RWPE2 (cell line): ENCODE results near the gene CDH2.

Experiments used
- ATAC-seq: fragments of 200-7000 bp; cut with Tn5 transposase; 3 replicates; pipeline ENCODE4 v1.9.1; 2021; ENCODE audit warnings: low read depth
- DNase-seq: peaks from one replicate; pipeline ENCODE4 v3.0.0-alpha.2; 2020; ENCODE audit warnings: low spot score
- H3K27ac ChIP-seq: fragments of 450-650 bp; 2 replicates; pipeline ENCODE4 v1.5.1; 2017; ENCODE audit warnings: mild to moderate bottlenecking; ENCODE audit not compliant: poor library complexity, severe bottlenecking
- H3K27me3 ChIP-seq: fragments of 250-450 bp; sonication (Bioruptor Pico); 2 replicates; pipeline ENCODE4 v1.5.1; 2021; ENCODE audit warnings: mild to moderate bottlenecking, moderate library complexity; ENCODE audit not compliant: insufficient read depth, poor library complexity, severe bottlenecking
- H3K36me3 ChIP-seq: fragments of 250-450 bp; sonication (Bioruptor Pico); 2 replicates; pipeline ENCODE4 v1.5.1; 2020; ENCODE audit warnings: low read depth, mild to moderate bottlenecking, moderate library complexity
- H3K4me1 ChIP-seq: fragments of 250-450 bp; sonication (Bioruptor Pico); 2 replicates; pipeline ENCODE4 v1.5.1; 2021; ENCODE audit warnings: mild to moderate bottlenecking, moderate library complexity; ENCODE audit not compliant: insufficient read depth, poor library complexity, severe bottlenecking
- H3K4me3 ChIP-seq: fragments of 250-450 bp; sonication (Bioruptor Pico); 2 replicates; pipeline ENCODE4 v1.5.1; 2021; ENCODE audit warnings: mild to moderate bottlenecking, moderate library complexity; ENCODE audit not compliant: severe bottlenecking
- H3K9me3 ChIP-seq: fragments of 250-450 bp; sonication (Bioruptor Pico); 2 replicates; pipeline ENCODE4 v1.5.1; 2021; ENCODE audit warnings: mild to moderate bottlenecking, moderate library complexity; ENCODE audit not compliant: severe bottlenecking
- TF ChIP-seq, protein P1 (sequence below): fragments of 450-650 bp; IDR thresholded peaks from one replicate; pipeline ENCODE4 v1.5.1; 2017; ENCODE audit warnings: mild to moderate bottlenecking, moderate library complexity; ENCODE audit not compliant: poor library complexity, severe bottlenecking

CDH2 gene

DNA sequence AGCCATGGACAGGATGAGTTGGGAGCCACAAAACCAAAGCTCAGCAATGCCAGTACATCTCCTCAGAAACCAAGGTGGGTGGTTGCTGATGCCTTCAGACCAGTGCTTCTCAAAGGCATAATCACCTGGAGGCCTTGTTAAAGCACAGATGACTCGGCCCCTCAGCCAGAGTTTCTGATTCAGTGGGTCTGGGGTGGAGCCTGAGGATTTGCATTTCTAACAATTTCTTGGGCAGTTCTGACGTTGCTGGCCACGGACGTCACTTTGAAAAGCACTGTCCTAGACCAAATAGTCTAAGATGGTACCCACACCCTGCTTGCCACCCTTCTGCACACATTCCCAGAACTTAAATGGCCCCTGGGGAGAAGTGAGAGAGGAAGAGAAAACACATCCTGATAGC, 24.1 kb upstream of the CDH2 start:
- Histone ChIP-seq H3K36me3 (no peaks in the 10 kb centered on the region), H3K4me1 (peaks cover 13% of the 10 kb centered on the region), H3K27ac (no peak overlapping the region), H3K4me3 (no peak overlapping the region), H3K27me3 (no peaks in the 10 kb centered on the region), H3K9me3 (no peaks in the 10 kb centered on the region)
- TF ChIP-seq, protein P1, sequence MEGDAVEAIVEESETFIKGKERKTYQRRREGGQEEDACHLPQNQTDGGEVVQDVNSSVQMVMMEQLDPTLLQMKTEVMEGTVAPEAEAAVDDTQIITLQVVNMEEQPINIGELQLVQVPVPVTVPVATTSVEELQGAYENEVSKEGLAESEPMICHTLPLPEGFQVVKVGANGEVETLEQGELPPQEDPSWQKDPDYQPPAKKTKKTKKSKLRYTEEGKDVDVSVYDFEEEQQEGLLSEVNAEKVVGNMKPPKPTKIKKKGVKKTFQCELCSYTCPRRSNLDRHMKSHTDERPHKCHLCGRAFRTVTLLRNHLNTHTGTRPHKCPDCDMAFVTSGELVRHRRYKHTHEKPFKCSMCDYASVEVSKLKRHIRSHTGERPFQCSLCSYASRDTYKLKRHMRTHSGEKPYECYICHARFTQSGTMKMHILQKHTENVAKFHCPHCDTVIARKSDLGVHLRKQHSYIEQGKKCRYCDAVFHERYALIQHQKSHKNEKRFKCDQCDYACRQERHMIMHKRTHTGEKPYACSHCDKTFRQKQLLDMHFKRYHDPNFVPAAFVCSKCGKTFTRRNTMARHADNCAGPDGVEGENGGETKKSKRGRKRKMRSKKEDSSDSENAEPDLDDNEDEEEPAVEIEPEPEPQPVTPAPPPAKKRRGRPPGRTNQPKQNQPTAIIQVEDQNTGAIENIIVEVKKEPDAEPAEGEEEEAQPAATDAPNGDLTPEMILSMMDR: no peak
- no peak for DNase-seq
- no peak for ATAC-seq

DNA sequence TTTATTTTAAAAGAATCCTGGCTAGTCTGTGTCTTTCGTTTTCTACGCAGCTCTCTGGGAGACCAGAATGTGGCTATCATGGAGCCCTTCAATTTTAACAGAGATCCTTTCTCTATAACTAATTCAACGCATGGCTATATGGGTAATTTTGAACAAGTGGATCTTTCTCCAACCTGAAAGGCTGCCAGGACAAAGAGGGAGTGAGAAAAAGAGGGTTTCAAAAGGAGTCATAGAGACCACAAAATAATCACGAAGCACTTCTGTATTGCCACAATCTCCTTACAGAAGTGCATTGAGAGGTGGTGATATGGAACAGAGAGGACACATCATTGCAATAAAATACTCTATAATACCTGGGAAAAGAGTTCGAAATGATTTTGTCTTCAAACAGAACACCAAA, 21.7 kb upstream of the CDH2 start:
- peaks cover 3% of the 10 kb centered on the region for H3K4me1 ChIP-seq
- H3K4me3 ChIP-seq: no peak overlapping the region
- no peaks in the 10 kb centered on the region for H3K9me3 ChIP-seq
- no peaks in the 10 kb centered on the region for H3K36me3 ChIP-seq
- ATAC-seq (no peak), DNase-seq (no peak)
- H3K27me3 ChIP-seq: no peaks in the 10 kb centered on the region
- no peak overlapping the region for H3K27ac ChIP-seq
- TF ChIP-seq, protein P1: no peak

DNA sequence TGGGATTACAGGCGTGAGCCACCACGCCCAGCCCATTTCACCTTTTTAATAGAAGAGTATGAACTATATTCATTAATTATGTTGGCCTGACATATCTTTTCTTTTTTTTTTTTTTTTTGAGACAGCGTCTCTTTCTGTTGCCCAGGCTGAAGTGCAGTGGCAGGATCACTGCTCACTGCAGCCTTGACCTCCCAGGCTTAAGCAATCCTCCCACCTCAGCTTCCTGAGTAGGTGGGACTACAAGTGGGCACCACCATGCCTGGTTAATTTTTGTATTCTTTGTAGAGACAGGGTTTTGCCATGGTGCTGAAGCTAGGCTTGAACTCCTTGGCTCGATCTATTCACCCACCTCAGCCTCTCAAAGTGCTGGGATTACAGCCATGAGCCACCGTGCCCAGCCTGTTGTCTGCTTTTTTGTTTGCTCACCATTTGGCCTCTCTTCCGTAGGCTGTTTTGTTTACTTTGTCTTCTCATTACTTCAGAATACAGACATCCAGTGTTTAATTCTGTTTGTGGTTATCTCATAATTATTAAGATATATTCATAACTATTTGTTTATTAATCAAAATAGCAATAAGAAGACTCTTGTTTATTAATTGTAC, 16.3 kb upstream of the CDH2 start:
- H3K27me3 ChIP-seq: no peaks in the 10 kb centered on the region
- H3K9me3 ChIP-seq: no peaks in the 10 kb centered on the region
- H3K4me1 ChIP-seq: no peaks in the 10 kb centered on the region
- H3K4me3 ChIP-seq: no peak overlapping the region
- ATAC-seq: no peak
- no peaks in the 10 kb centered on the region for H3K36me3 ChIP-seq
- TF ChIP-seq, protein P1: no peak
- H3K27ac ChIP-seq: no peak overlapping the region
- DNase-seq: no peak

DNA sequence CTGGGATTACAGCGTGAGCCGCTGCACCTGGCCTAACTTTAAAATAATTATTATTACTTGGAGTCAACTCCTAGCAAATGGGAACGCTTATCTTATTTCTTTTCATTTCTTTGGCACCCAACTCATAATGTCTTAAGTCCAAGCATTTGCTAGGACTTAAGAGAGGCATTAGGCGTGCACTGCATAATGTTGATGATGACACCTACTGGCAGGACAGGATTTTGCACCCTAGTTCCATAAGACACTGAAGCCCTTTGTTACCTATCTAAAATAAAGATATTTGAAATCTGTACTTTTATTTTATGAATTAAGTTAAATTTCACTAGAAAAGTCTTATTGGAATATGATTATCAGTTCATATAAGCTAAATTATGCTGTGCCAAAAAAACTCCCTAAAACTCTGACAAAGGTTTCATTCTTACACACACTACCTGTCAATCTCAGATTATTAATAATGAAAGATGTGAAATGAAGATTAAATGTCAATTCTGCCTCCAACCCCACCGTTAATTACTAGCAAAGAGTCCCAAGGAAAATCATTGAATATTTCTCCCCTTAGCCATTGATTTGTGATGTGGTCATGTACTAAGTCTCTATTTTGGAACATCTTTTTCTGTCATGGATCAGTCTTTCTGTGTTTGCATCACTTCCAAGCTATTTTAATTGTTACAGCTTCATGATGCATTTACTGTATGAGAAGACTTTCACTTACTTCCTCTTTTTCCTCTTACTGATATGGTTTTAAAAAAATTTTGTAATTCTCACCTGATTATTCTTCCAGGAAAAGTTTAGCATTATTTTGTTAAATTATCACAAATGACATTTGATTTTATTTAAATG, 12.7 kb upstream of the CDH2 start:
- Histone ChIP-seq H3K4me1 (no peaks in the 10 kb centered on the region), H3K27me3 (no peaks in the 10 kb centered on the region), H3K27ac (no peak overlapping the region), H3K4me3 (no peak overlapping the region), H3K36me3 (no peaks in the 10 kb centered on the region), H3K9me3 (no peaks in the 10 kb centered on the region)
- DNase-seq: no peak
- TF ChIP-seq, protein P1: peak; percentile 79
- no peak for ATAC-seq

DNA sequence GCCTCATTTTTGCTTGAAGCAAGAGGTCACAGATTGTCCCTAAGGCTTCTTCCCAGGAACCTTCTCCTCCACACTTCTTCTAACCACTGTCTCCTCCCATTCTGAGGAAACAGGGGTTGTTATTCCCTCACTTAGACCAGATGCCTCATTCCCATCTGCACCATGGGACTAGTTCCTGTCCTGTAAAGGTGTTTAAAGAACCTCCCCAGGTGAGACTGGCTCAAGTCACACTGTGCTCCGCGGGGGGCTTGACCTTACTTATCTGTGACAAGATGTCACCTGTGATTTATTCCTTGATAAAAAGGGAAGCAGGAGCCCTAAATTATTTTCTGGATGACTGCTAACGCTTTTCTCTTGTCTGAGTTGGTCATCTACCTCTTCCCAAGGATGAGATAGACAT, 8.2 kb upstream of the CDH2 start:
- no peak overlapping the region for H3K4me3 ChIP-seq
- TF ChIP-seq, protein P1: no peak
- DNase-seq (no peak), ATAC-seq (no peak)
- H3K9me3 ChIP-seq: no peaks in the 10 kb centered on the region
- no peak overlapping the region for H3K27ac ChIP-seq
- H3K4me1 ChIP-seq: peaks cover 10% of the 10 kb centered on the region
- no peaks in the 10 kb centered on the region for H3K27me3 ChIP-seq
- no peaks in the 10 kb centered on the region for H3K36me3 ChIP-seq
